ENCODE measurements around the gene SLX4.

Gene SLX4

DNA sequence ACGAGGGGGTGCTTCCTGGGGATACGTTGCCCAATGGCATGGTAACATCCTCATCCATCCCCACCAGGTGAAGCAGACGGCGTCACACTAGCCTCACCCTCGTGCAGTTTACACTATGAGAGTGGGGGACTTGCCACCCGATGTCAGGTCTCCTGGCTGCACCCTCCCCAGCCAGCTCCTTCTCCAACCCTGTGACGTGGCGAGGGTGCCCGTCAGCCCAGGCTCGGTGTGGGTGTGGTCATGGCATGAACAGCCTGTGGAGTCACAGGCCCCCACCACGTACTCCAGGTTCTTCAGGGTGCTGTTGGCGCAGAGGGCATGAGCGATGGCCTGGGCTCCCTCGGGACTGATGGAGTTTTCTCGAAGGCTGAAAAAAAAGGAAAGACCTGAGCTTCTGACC lies 62.5 kb downstream of the SLX4 start:
- DNase-seq: no peak

DNA sequence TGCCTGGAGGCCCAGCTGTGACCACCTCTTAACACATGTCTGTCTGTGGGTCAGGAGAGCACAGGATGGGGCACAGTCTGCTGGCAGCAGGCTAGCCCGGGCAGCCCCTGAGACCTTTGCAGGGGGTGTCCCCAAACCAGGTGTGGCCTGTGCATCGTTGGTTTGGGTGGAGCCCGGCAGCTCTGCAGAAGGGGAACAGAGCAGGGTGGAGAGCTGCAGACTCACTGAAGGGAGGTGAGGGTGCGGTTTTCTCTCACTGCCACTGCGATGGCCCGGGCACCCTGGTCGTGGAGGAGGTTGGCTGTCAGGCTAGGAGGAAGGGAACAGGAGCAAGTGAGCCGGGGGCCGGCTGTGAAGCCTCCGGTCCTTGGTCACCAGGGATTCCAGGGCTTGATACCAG lies 63.0 kb downstream of the SLX4 start:
- no peak for DNase-seq

DNA sequence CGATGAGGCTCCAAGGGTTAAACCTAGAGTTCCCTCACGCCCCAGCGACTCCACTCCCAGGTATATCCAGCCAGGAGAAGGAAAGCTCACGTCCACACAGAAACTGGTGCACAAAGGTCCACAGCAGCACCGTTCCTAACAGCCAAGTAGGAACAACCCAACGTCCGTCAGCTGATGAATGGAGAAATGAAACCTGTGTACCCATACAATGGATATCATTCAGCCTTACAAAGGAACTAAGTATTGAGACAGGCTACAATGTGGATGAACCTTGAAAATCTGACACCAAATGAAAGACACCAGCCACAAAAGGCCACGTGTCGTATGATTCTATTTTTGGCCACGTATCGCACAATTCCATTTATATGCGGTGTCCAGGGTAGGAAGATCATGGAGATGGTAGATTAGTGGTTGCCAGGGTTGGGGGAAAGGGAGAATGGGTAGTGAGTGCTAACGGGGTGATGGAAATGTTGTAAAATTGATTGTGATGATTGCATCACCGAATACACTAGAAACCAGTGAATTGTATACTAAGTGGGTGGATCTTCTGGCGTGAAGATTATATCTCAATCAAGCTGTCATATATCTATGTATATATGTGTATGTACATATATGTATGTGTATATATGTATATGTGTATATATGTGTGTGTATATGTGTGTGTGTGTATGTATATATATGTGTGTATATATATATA lies 64.3 kb downstream of the SLX4 start:
- DNase-seq: no peak

DNA sequence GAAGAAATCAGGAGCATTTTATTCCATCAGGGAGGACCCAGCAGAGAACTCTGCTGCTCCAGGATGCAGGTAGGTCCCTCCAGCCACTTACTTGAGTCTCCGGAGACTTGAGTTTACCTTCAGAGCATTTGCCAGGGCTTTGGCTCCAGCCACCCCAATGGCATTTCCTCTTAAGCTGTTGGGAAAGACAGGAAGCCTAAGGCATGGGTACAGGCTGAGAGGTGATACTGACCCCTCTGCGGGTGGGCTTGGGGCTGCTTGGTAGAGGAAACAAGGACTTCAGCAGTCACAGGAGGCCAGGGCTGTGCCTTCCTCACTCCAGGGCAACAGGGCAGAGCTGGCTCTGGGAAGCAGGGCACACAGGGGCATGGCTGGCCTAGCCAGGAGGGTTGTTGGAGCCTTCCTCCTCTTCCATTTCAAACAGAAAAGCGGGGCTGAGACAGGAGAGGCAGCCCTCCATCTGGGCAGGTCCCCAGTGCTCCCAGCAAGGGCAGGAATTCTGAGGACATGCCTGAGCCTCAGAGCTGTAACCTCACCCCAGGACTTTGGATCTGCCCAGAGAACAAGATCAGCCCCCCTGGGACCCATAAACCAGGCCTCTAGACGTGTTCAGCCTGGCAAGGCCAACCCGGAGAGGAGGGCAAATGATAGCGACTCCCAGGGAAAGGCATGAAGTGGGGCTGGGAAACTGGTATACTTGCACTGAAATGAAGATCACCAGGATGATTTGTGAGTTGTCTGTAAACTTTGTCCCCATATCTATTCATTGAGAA lies 68.6 kb downstream of the SLX4 start:
- no peak for DNase-seq

DNA sequence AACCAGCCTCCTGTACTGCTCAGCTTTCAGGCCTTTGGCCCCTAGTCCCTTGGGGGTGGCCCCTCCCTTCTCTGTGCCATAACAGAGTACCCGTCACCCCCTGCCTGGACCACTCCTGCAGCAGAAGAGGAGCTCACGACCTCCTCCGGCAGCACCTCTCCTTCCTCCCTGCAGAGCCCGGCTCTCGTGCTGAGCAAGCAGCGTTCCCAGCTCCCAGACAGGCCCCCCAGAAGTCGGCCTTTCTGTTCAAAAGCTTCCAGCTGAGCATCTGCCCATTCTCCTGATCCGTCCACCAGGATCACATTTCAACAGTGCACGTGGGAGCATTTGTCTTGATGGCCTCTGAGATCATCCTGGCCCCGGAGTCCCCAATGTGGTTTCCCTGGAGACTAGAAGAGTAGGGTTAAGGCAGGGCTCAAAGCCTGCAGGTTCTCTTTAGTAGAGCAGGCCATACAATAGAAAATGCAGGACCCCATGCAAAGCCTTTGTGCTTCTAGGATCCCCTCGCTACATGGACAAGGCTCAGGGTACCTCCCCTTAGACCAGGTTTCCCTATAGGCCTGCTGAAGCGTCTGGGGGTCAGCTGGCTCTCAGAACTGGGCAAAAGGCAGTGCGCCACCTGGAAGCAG lies 69.8 kb downstream of the SLX4 start:
- no peak for DNase-seq

DNA sequence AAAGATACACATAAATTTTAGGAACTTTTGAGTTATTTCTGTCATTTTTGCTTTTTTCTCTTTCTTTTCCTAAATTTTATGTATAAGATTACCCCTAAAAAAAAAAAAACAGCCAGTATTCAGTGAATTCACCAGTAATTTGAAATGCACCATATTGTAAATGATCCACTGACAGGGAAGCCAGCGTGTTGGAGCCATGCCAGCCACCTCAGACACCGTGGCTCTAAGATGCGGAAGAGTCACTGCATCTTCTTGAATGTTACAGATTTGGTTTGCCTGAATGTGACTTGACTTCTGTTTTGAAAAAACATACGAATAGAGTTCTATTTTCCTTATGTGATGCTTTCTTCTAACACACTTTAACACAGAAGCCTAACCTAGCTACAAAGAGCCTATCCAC lies 73.2 kb downstream of the SLX4 start:
- no peak for DNase-seq

DNA sequence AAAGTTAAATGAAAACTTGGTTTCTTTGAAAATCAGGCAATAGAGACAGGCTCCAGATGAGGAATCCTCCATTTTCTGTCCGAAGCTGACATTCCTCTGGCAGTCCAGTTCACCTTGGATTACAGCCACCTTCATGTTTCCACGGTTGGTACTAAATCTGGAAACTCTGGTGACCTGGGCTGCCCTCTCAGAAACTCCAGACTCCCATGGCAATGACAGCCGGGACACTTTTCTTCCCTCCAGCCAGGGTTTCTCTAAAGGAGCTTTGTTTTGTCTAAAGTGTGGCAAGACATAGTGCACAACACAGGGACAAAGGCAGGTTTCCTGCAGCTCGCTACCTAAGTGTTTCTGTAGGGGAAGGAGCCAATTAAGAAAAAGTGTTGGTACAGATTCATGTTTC lies 74.6 kb downstream of the SLX4 start:
- DNase-seq: no peak

DNA sequence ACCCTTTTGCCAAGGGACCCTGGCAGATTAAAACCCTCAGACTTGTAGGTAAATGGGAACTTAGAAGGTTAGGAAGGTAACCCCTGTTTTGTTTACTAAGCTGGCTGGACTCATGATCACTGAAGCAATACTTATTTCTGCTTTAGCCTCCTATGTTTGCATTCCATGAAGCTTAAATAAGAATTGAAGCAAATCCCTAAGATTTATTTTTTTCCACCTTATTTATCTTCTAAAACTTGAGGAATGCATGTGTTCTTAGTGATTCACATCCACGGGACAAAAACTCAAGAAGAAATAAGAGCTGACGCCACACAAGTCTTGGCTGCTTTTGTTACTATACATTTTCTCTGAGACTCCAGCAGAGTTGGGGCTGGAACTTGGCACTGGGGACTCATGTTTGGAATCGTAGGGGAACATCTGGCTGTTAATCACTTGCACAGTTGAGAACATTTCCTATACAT lies 75.1 kb downstream of the SLX4 start:
- DNase-seq: no peak

DNA sequence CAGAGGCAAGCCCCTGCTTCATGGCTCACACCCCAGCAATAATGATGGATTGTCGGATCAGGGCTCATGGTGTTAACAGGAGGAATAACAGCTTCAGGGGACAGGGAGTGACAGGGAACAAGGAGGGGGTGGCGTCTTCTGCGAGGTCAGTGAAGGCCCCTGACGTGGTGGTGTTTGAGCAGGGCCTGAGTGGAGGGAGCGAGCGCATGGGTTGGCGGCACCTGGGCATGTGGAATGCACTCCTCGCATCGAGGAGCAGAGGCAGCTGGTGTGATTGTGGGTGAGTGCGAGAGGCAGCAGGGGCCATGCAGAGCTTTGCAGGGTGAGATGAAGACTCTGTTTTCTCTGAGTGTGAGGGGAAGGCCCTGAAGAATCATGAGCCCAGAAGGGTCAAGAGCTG lies 77.3 kb downstream of the SLX4 start:
- DNase-seq: no peak

DNA sequence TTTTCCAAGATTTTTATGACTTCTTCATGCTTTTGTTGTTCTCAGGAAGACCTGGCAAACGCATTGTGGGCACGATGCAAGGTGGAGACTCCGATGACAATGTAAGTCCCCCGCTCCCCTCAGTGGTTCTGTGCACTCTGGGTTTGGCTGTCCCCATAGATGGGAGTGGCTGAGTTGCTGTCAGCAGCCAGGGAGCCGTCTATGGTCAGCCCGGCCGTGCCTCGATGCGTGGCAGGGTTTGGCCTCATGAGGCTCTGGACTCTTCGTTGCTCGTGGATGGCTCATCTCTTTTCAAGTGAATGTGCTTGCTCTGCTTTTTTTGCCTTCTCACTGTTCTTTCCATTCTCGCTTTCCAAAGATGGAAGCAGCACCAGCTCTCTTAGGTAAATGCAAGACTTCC lies 78.7 kb downstream of the SLX4 start:
- DNase-seq: no peak
